ENCODE results near the gene KDM1A.
A peak's percentile ranks its signal among the peaks of the same experiment; 100 is the strongest.
"Not testable (repeated sequence)": the region's sequence is repeated elsewhere in the genome, so short reads cannot be mapped to it uniquely, and the experiment has no call there.

Gene KDM1A

DNA sequence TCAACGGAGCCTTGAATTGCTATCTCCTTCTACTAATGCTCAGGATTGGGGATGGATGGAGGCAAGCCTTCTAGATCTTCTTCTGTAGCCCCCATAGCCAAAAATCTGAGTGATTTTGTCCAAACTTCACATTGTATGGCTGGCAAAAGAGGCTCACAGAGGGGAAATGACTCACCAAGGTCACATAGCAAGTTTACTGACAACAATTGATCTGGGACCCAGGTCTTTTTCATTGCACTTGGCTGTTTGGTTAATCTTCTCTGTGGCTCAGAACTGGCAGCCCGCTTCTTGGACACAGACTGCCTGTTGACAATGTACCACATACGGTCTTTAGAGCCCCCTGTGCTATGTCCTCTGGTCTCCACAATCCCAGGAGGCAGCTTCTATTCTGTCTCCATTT, 43.6 kb upstream of the KDM1A start:
- Histone ChIP-seq H3K79me2 (ENCODE audit: control insufficient read depth, insufficient read depth, low read length) (no peaks in the 10 kb centered on the region), H3K9ac (ENCODE audit: low read length) (no peak overlapping the region), H2BK120ac (ENCODE audit: low read depth, low read length) (no peak overlapping the region), H3K79me1 (ENCODE audit: low read length) (no peaks in the 10 kb centered on the region), H3K4me1 (ENCODE audit: control insufficient read depth, low read depth, low read length) (no peaks in the 10 kb centered on the region), H2AK5ac (ENCODE audit: low read length) (peak overlapping the region; percentile 56), H2BK5ac (ENCODE audit: low read length) (peak overlapping the region; percentile 88), H3K4me3 (ENCODE audit: low read length) (no peak overlapping the region), H3K27me3 (ENCODE audit: insufficient read depth, low read length, poor library complexity) (no peaks in the 10 kb centered on the region), H3K36me3 (ENCODE audit: control insufficient read depth, insufficient read depth, low read length) (no peaks in the 10 kb centered on the region), H2BK15ac (replicated peaks; ENCODE audit: low read depth) (no peak overlapping the region), H4K8ac (ENCODE audit: low read depth, low read length) (no peak overlapping the region), H3K4me2 (ENCODE audit: low read length) (no peak overlapping the region), H3K27ac (ENCODE audit: low read depth, low read length) (no peak overlapping the region), H3K18ac (ENCODE audit: low read length) (peak overlapping the region; percentile 32), H3K56ac (ENCODE audit: low read length) (peak overlapping the region; percentile 49), H3K4ac (ENCODE audit: low read depth, low read length) (no peak overlapping the region), H3K23ac (ENCODE audit: low read length) (no peak overlapping the region), H4K5ac (ENCODE audit: low read length) (peak overlapping the region; percentile 93)
- peak; percentile 14 for DNase-seq
- no CpG with 5 or more reads among the region's 3 CpGs for WGBS (ENCODE audit: extremely low coverage, insufficient coverage, low lambda C conversion rate)

GRCh38 chr1:22976127-22976460, 43.2 kb upstream of the KDM1A start:
- no peaks in the 10 kb centered on the region for H3K36me3 ChIP-seq (ENCODE audit: control insufficient read depth, insufficient read depth, low read length)
- no CpG with 5 or more reads among the region's 4 CpGs for WGBS (ENCODE audit: extremely low coverage, insufficient coverage, low lambda C conversion rate)
- H4K8ac ChIP-seq (ENCODE audit: low read depth, low read length): no peak overlapping the region
- H3K4me3 ChIP-seq (ENCODE audit: low read length): no peak overlapping the region
- peak overlapping the region; percentile 44 for H3K9ac ChIP-seq (ENCODE audit: low read length)
- no peaks in the 10 kb centered on the region for H3K27me3 ChIP-seq (ENCODE audit: insufficient read depth, low read length, poor library complexity)
- no peak overlapping the region for H3K4ac ChIP-seq (ENCODE audit: low read depth, low read length)
- no peaks in the 10 kb centered on the region for H3K79me2 ChIP-seq (ENCODE audit: control insufficient read depth, insufficient read depth, low read length)
- no peaks in the 10 kb centered on the region for H3K4me1 ChIP-seq (ENCODE audit: control insufficient read depth, low read depth, low read length)
- H3K79me1 ChIP-seq (ENCODE audit: low read length): no peaks in the 10 kb centered on the region
- peak overlapping the region; percentile 93 for H4K5ac ChIP-seq (ENCODE audit: low read length)
- H2BK15ac ChIP-seq (replicated peaks; ENCODE audit: low read depth): no peak overlapping the region
- H2AK5ac ChIP-seq (ENCODE audit: low read length): peak overlapping the region; percentile 56
- peak overlapping the region; percentile 32 for H3K18ac ChIP-seq (ENCODE audit: low read length)
- H3K23ac ChIP-seq (ENCODE audit: low read length): no peak overlapping the region
- no peak for DNase-seq
- H3K4me2 ChIP-seq (ENCODE audit: low read length): no peak overlapping the region
- no peak overlapping the region for H3K27ac ChIP-seq (ENCODE audit: low read depth, low read length)
- peak overlapping the region; percentile 88 for H2BK5ac ChIP-seq (ENCODE audit: low read length)
- H3K56ac ChIP-seq (ENCODE audit: low read length): peak overlapping the region; percentile 80
- H2BK120ac ChIP-seq (ENCODE audit: low read depth, low read length): no peak overlapping the region

DNA sequence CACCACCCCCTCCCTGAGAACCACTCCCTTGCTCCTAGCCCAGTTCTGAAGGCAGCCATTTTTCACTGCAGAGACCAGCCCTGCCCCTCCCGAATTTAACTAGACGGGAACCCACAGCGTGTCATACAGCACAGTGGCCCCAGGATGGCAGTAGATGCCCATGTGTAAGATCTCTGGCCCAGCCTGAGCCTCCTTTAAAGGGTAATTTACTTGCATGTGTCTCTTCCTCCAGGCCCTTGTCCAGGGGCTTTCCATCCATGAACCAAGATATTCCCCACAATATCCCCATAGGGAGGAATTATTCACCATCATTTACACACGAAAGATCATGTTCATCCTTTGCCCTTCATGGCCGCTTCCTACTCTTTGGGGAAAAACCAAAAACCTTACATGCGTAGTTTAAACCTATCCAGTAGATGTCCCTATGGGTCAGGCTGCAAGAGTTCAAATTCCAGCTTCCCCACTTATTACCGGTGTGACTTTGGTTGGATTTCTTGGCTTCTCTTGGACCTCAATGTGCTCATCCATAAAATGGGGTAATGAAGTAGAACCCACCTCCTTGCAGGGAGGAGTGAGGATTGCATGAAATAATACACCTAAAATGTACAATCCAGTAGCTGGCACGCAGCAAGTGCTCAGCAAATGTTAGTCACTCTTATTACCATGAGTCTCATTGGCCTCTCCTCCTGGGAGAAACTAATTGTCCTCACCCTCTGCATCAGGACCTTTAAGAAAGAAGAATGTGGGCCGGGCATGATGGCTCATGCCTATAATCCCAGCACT, 42.6 kb upstream of the KDM1A start:
- no peak overlapping the region for H3K4me2 ChIP-seq (ENCODE audit: low read length)
- no peaks in the 10 kb centered on the region for H3K4me1 ChIP-seq (ENCODE audit: control insufficient read depth, low read depth, low read length)
- H3K27me3 ChIP-seq (ENCODE audit: insufficient read depth, low read length, poor library complexity): no peaks in the 10 kb centered on the region
- H3K79me1 ChIP-seq (ENCODE audit: low read length): no peaks in the 10 kb centered on the region
- peak; percentile 93 for DNase-seq
- H3K56ac ChIP-seq (ENCODE audit: low read length): peak overlapping the region; percentile 80
- no peak overlapping the region for H2BK15ac ChIP-seq (replicated peaks; ENCODE audit: low read depth)
- no peak overlapping the region for H3K27ac ChIP-seq (ENCODE audit: low read depth, low read length)
- peak overlapping the region; percentile 32 for H3K18ac ChIP-seq (ENCODE audit: low read length)
- H4K8ac ChIP-seq (ENCODE audit: low read depth, low read length): no peak overlapping the region
- no peaks in the 10 kb centered on the region for H3K79me2 ChIP-seq (ENCODE audit: control insufficient read depth, insufficient read depth, low read length)
- no peak overlapping the region for H3K4ac ChIP-seq (ENCODE audit: low read depth, low read length)
- peak overlapping the region; percentile 44 for H3K9ac ChIP-seq (ENCODE audit: low read length)
- no peak overlapping the region for H3K4me3 ChIP-seq (ENCODE audit: low read length)
- no peak overlapping the region for H2BK120ac ChIP-seq (ENCODE audit: low read depth, low read length)
- H4K5ac ChIP-seq (ENCODE audit: low read length): no peak overlapping the region
- H2AK5ac ChIP-seq (ENCODE audit: low read length): peak overlapping the region; percentile 82
- no peaks in the 10 kb centered on the region for H3K36me3 ChIP-seq (ENCODE audit: control insufficient read depth, insufficient read depth, low read length)
- no CpG with 5 or more reads among the region's 9 CpGs for WGBS (ENCODE audit: extremely low coverage, insufficient coverage, low lambda C conversion rate)
- H3K23ac ChIP-seq (ENCODE audit: low read length): no peak overlapping the region
- H2BK5ac ChIP-seq (ENCODE audit: low read length): peak overlapping the region; percentile 64

- Histone ChIP-seq H3K79me2 (ENCODE audit: control insufficient read depth, insufficient read depth, low read length) (no peaks in the 10 kb centered on the region), H3K18ac (ENCODE audit: low read length) (no peak overlapping the region), H3K4me2 (ENCODE audit: low read length) (no peak overlapping the region), H2BK5ac (ENCODE audit: low read length) (no peak overlapping the region), H3K27ac (ENCODE audit: low read depth, low read length) (no peak overlapping the region), H3K79me1 (ENCODE audit: low read length) (no peaks in the 10 kb centered on the region), H3K4me1 (ENCODE audit: control insufficient read depth, low read depth, low read length) (no peaks in the 10 kb centered on the region), H3K4me3 (ENCODE audit: low read length) (no peak overlapping the region), H3K9ac (ENCODE audit: low read length) (no peak overlapping the region), H3K36me3 (ENCODE audit: control insufficient read depth, insufficient read depth, low read length) (no peaks in the 10 kb centered on the region), H4K5ac (ENCODE audit: low read length) (no peak overlapping the region), H2AK5ac (ENCODE audit: low read length) (no peak overlapping the region), H3K27me3 (ENCODE audit: insufficient read depth, low read length, poor library complexity) (no peaks in the 10 kb centered on the region), H3K56ac (ENCODE audit: low read length) (no peak overlapping the region), H4K8ac (ENCODE audit: low read depth, low read length) (no peak overlapping the region), H2BK15ac (replicated peaks; ENCODE audit: low read depth) (no peak overlapping the region), H3K23ac (ENCODE audit: low read length) (no peak overlapping the region), H2BK120ac (ENCODE audit: low read depth, low read length) (no peak overlapping the region), H3K4ac (ENCODE audit: low read depth, low read length) (no peak overlapping the region)
- WGBS (ENCODE audit: extremely low coverage, insufficient coverage, low lambda C conversion rate): no CpG with 5 or more reads among the region's 3 CpGs
- no peak for DNase-seq
Measured at GRCh38 chr1:22978299-22978698, 41.0 kb upstream of the KDM1A start.

DNA sequence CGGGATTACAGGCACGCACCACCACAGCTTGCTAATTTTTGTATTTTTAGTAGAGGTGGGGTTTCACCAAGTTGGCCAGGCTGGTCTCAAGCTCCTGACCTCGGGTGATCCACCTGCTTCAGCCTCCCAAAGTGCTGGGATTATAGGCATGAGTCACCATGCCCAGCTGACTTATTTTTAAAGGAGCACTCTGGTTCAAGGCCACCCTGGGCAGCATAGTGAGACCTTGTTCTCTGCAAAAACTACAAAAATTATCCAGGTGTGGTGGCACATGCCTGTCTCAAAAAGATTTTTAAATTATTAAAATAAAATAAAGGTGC, 38.8 kb upstream of the KDM1A start:
- not testable (repeated sequence) for H3K79me2 ChIP-seq (ENCODE audit: control insufficient read depth, insufficient read depth, low read length); H3K9ac ChIP-seq (ENCODE audit: low read length); H2AK5ac ChIP-seq (ENCODE audit: low read length); H3K27me3 ChIP-seq (ENCODE audit: insufficient read depth, low read length, poor library complexity); H3K27ac ChIP-seq (ENCODE audit: low read depth, low read length); H3K23ac ChIP-seq (ENCODE audit: low read length); DNase-seq; H3K18ac ChIP-seq (ENCODE audit: low read length); H3K56ac ChIP-seq (ENCODE audit: low read length); H3K4ac ChIP-seq (ENCODE audit: low read depth, low read length); H3K79me1 ChIP-seq (ENCODE audit: low read length); H4K5ac ChIP-seq (ENCODE audit: low read length); H2BK120ac ChIP-seq (ENCODE audit: low read depth, low read length); H4K8ac ChIP-seq (ENCODE audit: low read depth, low read length); H3K36me3 ChIP-seq (ENCODE audit: control insufficient read depth, insufficient read depth, low read length); H3K4me1 ChIP-seq (ENCODE audit: control insufficient read depth, low read depth, low read length); H3K4me2 ChIP-seq (ENCODE audit: low read length); H2BK5ac ChIP-seq (ENCODE audit: low read length); H3K4me3 ChIP-seq (ENCODE audit: low read length); H2BK15ac ChIP-seq (replicated peaks; ENCODE audit: low read depth)
- WGBS (ENCODE audit: extremely low coverage, insufficient coverage, low lambda C conversion rate): no CpG with 5 or more reads among the region's 3 CpGs

GRCh38 chr1:22983944-22984343, 35.3 kb upstream of the KDM1A start:
- Histone ChIP-seq H4K8ac (ENCODE audit: low read depth, low read length) (no peak overlapping the region), H4K5ac (ENCODE audit: low read length) (no peak overlapping the region), H3K18ac (ENCODE audit: low read length) (no peak overlapping the region), H3K36me3 (ENCODE audit: control insufficient read depth, insufficient read depth, low read length) (no peaks in the 10 kb centered on the region), H3K27ac (ENCODE audit: low read depth, low read length) (no peak overlapping the region), H3K4me3 (ENCODE audit: low read length) (no peak overlapping the region), H3K4me1 (ENCODE audit: control insufficient read depth, low read depth, low read length) (no peaks in the 10 kb centered on the region), H2BK5ac (ENCODE audit: low read length) (no peak overlapping the region), H3K9ac (ENCODE audit: low read length) (no peak overlapping the region), H2AK5ac (ENCODE audit: low read length) (no peak overlapping the region), H3K56ac (ENCODE audit: low read length) (no peak overlapping the region), H3K23ac (ENCODE audit: low read length) (peak overlapping the region; percentile 89), H3K4ac (ENCODE audit: low read depth, low read length) (no peak overlapping the region), H2BK120ac (ENCODE audit: low read depth, low read length) (no peak overlapping the region), H3K4me2 (ENCODE audit: low read length) (no peak overlapping the region), H3K79me2 (ENCODE audit: control insufficient read depth, insufficient read depth, low read length) (no peaks in the 10 kb centered on the region), H3K79me1 (ENCODE audit: low read length) (no peaks in the 10 kb centered on the region), H2BK15ac (replicated peaks; ENCODE audit: low read depth) (no peak overlapping the region), H3K27me3 (ENCODE audit: insufficient read depth, low read length, poor library complexity) (no peaks in the 10 kb centered on the region)
- no peak for DNase-seq
- WGBS (ENCODE audit: extremely low coverage, insufficient coverage, low lambda C conversion rate): no CpG with 5 or more reads among the region's 4 CpGs
